Measurements from ENCODE around the gene NR5A1.

Gene NR5A1

GRCh38 chr9:124457079-124457886, 49.9 kb downstream of the NR5A1 start:
- TF ChIP-seq CSDC2 (CRISPR knock-in tag; IDR thresholded peaks at IDR 0.05) (no peak), ZNF70 (CRISPR knock-in tag; IDR thresholded peaks at IDR 0.05) (no peak), GLIS3 (CRISPR knock-in tag; IDR thresholded peaks at IDR 0.05) (no peak), ZNF8 (CRISPR knock-in tag; IDR thresholded peaks at IDR 0.05) (no peak), ARNTL (CRISPR knock-in tag; IDR thresholded peaks at IDR 0.05; ENCODE audit: borderline replicate concordance, low read depth) (no peak), PPARA (CRISPR knock-in tag; IDR thresholded peaks at IDR 0.05; ENCODE audit: borderline replicate concordance) (no peak), ZNF565 (CRISPR knock-in tag; conservative IDR thresholded peaks at IDR 0.05; ENCODE audit: low read depth) (no peak), ISL1 (CRISPR knock-in tag; IDR thresholded peaks at IDR 0.05) (no peak), RARB (CRISPR knock-in tag; IDR thresholded peaks at IDR 0.05) (no peak), TSHZ2 (CRISPR knock-in tag; IDR thresholded peaks at IDR 0.05) (no peak), ZC3H10 (CRISPR knock-in tag; IDR thresholded peaks at IDR 0.05) (no peak)

GRCh38 chr9:124456341-124457078, 50.7 kb downstream of the NR5A1 start:
- TF ChIP-seq ESRRG (CRISPR knock-in tag; IDR thresholded peaks at IDR 0.05), result no peak
- TF ChIP-seq CSRNP3 (CRISPR knock-in tag; IDR thresholded peaks at IDR 0.05), result no peak
- TF ChIP-seq POU6F1 (CRISPR knock-in tag; IDR thresholded peaks at IDR 0.05; ENCODE audit: borderline replicate concordance, low read depth), result no peak
- no peak for TF ChIP-seq CREB5 (CRISPR knock-in tag; IDR thresholded peaks at IDR 0.05; ENCODE audit: low read depth)
- TF ChIP-seq ZFP3 (CRISPR knock-in tag; IDR thresholded peaks at IDR 0.05), result peak; percentile 97
- no peak for TF ChIP-seq ZNF565 (CRISPR knock-in tag; conservative IDR thresholded peaks at IDR 0.05; ENCODE audit: low read depth)
- ATAC-seq, result peak; percentile 28; the same call in 1 of the 3 replicates

More at GRCh38 chr9:124457079-124457886, 49.9 kb downstream of the NR5A1 start:
- ATAC-seq, result no peak

- ATAC-seq, result no peak
- no peak for TF ChIP-seq TOX (CRISPR knock-in tag; IDR thresholded peaks at IDR 0.05; ENCODE audit: borderline replicate concordance)
- TF ChIP-seq TCF4 (CRISPR knock-in tag; IDR thresholded peaks at IDR 0.05; ENCODE audit: borderline replicate concordance), result no peak
- no peak for TF ChIP-seq CSRNP3 (CRISPR knock-in tag; IDR thresholded peaks at IDR 0.05)
- TF ChIP-seq ESRRG (CRISPR knock-in tag; IDR thresholded peaks at IDR 0.05), result no peak
- TF ChIP-seq CSDC2 (CRISPR knock-in tag; IDR thresholded peaks at IDR 0.05), result no peak
- TF ChIP-seq OSR1 (CRISPR knock-in tag; IDR thresholded peaks at IDR 0.05), result no peak
- TF ChIP-seq ZC3H10 (CRISPR knock-in tag; IDR thresholded peaks at IDR 0.05), result no peak
- no peak for TF ChIP-seq PATZ1 (CRISPR knock-in tag; IDR thresholded peaks at IDR 0.05; ENCODE audit: borderline replicate concordance)
- TF ChIP-seq TSHZ2 (CRISPR knock-in tag; IDR thresholded peaks at IDR 0.05), result no peak
- no peak for TF ChIP-seq ZFP30 (CRISPR knock-in tag; IDR thresholded peaks at IDR 0.05)
- TF ChIP-seq GLIS3 (CRISPR knock-in tag; IDR thresholded peaks at IDR 0.05), result no peak
- TF ChIP-seq RARB (CRISPR knock-in tag; IDR thresholded peaks at IDR 0.05), result no peak
- no peak for TF ChIP-seq SNAI2 (CRISPR knock-in tag; IDR thresholded peaks at IDR 0.05)
Observed at GRCh38 chr9:124455820-124456219, 51.4 kb downstream of the NR5A1 start.
